Epithelial cell of esophagus (primary cell): ENCODE data around the gene RBPMS2.

Source experiments
- DNase-seq: peaks from one replicate; pipeline ENCODE4 v3.0.0; 2010; ENCODE audit warnings: low read depth
- H3K4me3 ChIP-seq: 2 replicates; pipeline ENCODE4 v1.5.1; 2011; ENCODE audit warnings: mild to moderate bottlenecking, low read length, control low read depth
- CTCF ChIP-seq: IDR thresholded peaks from 2 replicates; pipeline ENCODE4 v1.5.1; 2011; ENCODE audit warnings: low read depth, mild to moderate bottlenecking, low read length, control low read depth, inconsistent platforms; ENCODE audit not compliant: insufficient read depth; ENCODE audit errors: missing control alignments

RBPMS2 gene

DNA sequence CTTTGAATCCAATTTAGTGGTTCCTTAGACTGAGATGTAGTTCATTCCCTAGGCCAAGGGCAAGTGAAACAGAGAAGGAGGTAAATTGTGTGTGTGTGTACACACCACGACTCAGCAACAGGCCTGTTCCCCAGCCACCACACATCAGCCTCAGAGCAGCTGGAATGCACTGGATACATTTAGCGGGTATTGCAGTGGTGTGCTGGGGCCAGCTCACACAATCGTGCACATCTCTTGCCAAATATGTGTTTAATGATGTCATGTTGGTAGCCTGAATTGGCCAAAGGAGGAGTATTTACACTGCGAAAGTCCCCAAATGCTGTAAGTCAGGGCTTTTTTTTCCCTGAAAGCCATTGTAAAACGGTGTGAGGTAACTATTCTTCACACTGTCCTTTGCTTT lies 82.3 kb downstream of the RBPMS2 start:
- DNase-seq: peak; percentile 56
- H3K4me3 ChIP-seq: no peak overlapping the region
- no peak for TF ChIP-seq CTCF

GRCh38 chr15:64691896-64692565 lies 83.4 kb downstream of the RBPMS2 start:
- no peak for DNase-seq
- no peak for TF ChIP-seq CTCF
- H3K4me3 ChIP-seq: no peak overlapping the region

DNA sequence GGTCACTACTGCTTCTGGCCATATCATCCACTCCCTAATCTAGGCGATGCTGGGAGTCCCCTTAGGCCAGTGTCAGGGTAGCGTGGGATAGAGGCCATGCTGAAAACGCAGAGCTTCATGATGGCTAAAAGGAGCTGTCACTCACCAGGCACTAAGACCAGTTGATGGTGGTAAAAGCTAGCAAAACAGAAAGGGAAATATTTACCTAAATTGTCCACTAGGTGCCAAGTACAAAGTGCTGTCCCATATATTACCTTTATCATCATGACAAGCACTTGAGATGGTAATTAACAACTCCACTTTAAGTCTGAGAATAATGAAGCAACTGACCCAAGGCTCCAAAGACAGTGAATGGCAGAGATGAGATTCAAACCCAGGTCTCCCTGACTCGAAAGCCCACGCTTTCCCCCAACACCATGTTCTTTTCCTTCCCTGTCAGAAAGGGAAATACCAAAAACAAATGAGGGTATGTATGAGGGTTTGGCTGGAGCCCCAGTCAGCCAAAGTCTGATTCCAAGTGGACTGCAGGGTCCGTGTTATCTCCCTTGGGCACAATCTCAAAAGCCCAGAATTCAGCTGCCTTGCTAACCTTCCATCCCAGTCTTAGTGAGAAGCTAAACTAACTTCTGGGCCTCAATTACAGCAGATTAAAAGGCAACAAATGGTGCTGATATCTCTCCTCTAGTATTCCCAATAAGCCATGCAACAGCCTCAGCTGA lies 84.7 kb downstream of the RBPMS2 start:
- H3K4me3 ChIP-seq: no peak overlapping the region
- no peak for TF ChIP-seq CTCF
- no peak for DNase-seq

DNA sequence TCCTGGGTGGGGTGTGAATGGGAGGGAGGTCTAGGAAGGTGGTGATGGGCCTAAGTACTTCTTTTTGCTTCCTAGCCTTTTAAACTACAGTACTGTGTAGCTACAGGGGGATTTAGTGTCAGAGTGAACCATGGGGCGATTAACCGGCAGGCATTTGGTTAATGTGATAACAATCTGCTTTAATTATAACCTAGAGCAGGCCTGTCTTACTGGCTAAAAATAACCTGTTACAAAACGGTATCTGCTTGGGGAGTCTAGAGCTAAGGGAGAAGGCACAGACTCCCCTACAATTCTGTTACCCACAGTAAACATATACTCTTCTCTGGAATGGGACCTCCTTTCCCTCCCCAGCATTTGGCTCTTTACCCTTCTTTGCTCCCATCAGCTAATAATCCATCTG lies 85.4 kb downstream of the RBPMS2 start:
- no peak overlapping the region for H3K4me3 ChIP-seq
- no peak for DNase-seq
- TF ChIP-seq CTCF: no peak
